NB4 (cell line): Measurements from ENCODE around the gene LCLAT1.

Experiments
- DNase-seq: peaks from one replicate; pipeline ENCODE4 v3.0.0; 2010; ENCODE audit warnings: low read depth
- H3K4me3 ChIP-seq: one replicate; pipeline ENCODE4 v1.5.1; 2011; ENCODE audit warnings: mild to moderate bottlenecking, low read depth, low read length, moderate library complexity
- MYC ChIP-seq: IDR thresholded peaks from 2 replicates; pipeline ENCODE4 v1.6.1; 2011; ENCODE audit warnings: low read depth, low read length
- POLR2A ChIP-seq: IDR thresholded peaks from 2 replicates; pipeline ENCODE4 v1.6.1; 2011; ENCODE audit warnings: mild to moderate bottlenecking; ENCODE audit not compliant: insufficient read length; ENCODE audit errors: extremely low read depth
- TF ChIP-seq, protein P1 (sequence below): IDR thresholded peaks from one replicate; pipeline ENCODE4 v1.5.1; 2012; ENCODE audit warnings: low read depth, low read length
- TF ChIP-seq, protein P2 (sequence below): IDR thresholded peaks from 2 replicates; pipeline ENCODE4 v1.6.1; 2011; ENCODE audit warnings: low read depth, low read length

LCLAT1 gene

DNA sequence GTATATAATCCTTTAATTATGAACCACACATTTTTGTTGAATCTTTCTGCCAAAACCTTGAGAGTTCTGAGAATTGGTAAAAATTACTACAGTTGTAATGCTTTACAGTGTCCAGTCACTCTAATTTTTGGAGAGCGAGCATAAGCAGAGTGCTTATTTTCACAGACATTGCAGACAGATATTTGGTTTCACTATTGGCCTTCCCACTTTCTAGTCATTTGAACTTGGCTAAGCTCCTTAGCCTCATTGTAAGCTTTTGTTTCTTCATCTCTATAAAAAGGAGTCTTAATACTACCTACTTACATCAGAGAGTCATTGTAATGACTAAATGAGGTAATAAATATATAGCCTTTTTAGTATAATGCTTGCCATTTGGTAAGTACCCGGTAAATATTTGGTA, 80.4 kb downstream of the LCLAT1 start:
- TF ChIP-seq, protein P1, sequence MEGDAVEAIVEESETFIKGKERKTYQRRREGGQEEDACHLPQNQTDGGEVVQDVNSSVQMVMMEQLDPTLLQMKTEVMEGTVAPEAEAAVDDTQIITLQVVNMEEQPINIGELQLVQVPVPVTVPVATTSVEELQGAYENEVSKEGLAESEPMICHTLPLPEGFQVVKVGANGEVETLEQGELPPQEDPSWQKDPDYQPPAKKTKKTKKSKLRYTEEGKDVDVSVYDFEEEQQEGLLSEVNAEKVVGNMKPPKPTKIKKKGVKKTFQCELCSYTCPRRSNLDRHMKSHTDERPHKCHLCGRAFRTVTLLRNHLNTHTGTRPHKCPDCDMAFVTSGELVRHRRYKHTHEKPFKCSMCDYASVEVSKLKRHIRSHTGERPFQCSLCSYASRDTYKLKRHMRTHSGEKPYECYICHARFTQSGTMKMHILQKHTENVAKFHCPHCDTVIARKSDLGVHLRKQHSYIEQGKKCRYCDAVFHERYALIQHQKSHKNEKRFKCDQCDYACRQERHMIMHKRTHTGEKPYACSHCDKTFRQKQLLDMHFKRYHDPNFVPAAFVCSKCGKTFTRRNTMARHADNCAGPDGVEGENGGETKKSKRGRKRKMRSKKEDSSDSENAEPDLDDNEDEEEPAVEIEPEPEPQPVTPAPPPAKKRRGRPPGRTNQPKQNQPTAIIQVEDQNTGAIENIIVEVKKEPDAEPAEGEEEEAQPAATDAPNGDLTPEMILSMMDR = no peak
- TF ChIP-seq MYC (no peak), POLR2A (no peak)
- TF ChIP-seq, protein P2, sequence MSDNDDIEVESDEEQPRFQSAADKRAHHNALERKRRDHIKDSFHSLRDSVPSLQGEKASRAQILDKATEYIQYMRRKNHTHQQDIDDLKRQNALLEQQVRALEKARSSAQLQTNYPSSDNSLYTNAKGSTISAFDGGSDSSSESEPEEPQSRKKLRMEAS = no peak
- no peak overlapping the region for H3K4me3 ChIP-seq
- DNase-seq = no peak

DNA sequence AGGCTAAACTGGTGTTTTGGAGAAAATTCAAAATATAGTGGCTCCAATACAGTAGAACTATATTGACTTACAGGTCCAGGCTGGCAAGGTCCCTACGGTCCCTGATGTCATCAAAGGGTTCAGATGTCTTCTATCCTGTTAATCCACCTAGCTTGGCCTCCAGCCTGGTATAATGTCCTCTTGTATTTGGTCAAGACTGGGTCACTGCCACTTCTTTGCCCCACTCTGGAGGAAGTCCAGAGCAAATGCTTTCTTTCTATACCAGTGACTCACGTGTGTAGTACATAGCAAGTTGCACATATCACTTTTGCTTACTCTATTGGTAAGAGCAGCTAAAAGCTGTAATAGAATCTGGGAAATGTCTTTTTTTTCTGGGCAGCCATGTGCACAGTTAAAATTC, 80.8 kb downstream of the LCLAT1 start:
- no peak for DNase-seq
- no peak overlapping the region for H3K4me3 ChIP-seq
- TF ChIP-seq, protein P2 = no peak
- TF ChIP-seq, protein P1 = no peak
- TF ChIP-seq POLR2A (no peak), MYC (no peak)

DNA sequence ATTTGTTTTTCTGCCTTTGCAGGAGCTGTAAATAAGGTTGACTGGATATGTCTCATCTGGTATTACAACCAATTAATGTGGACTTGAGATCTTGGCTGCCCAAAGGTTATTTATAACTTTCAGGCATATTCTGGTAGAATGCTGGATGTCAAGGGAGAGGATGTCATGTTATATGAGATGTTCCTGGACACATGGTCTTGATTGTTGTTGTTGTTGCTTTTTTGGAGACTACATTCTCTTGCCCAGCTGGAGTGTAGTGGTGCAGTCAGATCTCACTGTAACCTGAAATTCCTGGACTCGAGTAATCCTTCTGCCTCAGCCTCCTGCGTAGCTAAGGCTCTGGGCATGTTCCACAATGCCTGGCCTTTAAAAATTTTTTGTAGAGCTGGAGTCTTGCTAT, 83.3 kb downstream of the LCLAT1 start:
- H3K4me3 ChIP-seq = no peak overlapping the region
- DNase-seq = no peak
- TF ChIP-seq, protein P2 = no peak
- no peak for TF ChIP-seq MYC
- TF ChIP-seq POLR2A = no peak
- TF ChIP-seq, protein P1 = no peak

DNA sequence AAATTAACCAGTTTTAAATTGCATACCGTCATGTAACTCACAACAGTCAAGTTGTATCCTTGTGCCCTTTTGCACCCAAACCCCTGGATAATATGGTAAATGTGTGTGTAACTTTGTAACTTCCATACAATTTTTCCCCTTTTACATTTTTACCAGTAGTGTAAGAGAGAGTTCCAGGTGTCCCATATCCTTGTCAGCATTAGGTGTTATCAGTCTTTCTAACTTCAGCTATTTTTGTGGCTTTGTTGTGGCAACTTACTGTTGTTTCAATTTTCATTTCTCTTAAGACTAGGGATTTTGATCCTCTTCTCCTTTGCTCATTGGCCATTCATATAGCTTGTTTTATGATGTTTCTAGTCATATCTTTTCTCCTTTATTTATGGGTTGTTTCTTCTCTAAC, 94.6 kb downstream of the LCLAT1 start:
- DNase-seq = no peak

DNA sequence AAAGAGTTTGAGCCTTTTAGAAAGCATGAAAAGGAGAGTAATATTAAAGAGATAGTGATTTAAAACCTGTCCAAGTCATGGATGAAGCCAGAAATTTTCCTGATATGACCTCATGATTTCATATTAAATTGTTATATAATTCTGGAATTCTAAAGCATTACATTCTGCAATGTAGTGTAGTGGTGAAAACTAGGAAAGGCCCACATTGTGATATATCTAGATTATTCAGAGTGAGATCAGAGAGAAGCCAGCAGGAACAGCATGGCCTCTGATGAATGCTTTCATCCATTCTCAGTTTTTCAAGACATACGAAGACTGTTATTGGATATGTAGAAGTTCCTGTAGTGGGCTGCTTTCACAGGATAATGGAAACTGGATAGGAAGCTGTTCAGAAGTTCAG, 98.8 kb downstream of the LCLAT1 start:
- no peak overlapping the region for H3K4me3 ChIP-seq
- DNase-seq = no peak
- TF ChIP-seq MYC = no peak
- TF ChIP-seq, protein P1 = no peak
- TF ChIP-seq, protein P2 = no peak
- TF ChIP-seq POLR2A = no peak

More for the DNA sequence above, 94.6 kb downstream of the LCLAT1 start:
- no peak overlapping the region for H3K4me3 ChIP-seq
- TF ChIP-seq, protein P2 = no peak
- TF ChIP-seq MYC (no peak), POLR2A (no peak)
- TF ChIP-seq, protein P1 = no peak

DNA sequence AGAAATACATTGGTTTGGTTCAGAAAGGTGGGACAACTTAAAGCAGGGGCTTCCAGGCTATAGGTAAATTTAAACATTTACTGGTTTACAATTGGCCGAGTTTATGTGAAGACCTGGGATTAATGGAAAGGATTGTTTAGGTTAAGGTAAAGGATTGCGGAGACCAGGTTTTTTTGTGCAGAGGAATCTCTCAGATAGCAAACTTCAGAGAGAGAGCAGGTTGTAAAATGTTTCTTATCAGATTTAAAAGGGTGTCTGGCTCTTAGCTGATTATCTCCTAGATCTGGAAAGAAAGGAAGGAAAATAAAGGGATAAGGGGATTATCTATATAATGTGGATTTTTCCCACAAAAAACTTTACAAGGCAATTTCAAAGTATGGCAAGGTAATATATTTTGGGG, 101.3 kb downstream of the LCLAT1 start:
- DNase-seq = no peak
- TF ChIP-seq MYC (no peak), POLR2A (no peak)
- TF ChIP-seq, protein P1 = no peak
- TF ChIP-seq, protein P2 = no peak
- no peak overlapping the region for H3K4me3 ChIP-seq
